H1 (cell line): ENCODE measurements around the gene UVRAG. TPM values are rescaled to one million over a fixed set of nuclear protein-coding genes. Genes with fewer than 3 reads are reported as not detected.

Source experiments
- ASH2L ChIP-seq: fragments of 200-600, 300-600 bp; sonication (generic); IDR thresholded peaks from one replicate; pipeline ENCODE4 v1.7.1; 2017; ENCODE audit warnings: low read length
- CBX5 ChIP-seq: fragments of 300-800, 300-1000 bp; sonication (generic); IDR thresholded peaks from 2 replicates; pipeline ENCODE4 v1.7.1; 2016; ENCODE audit warnings: antibody characterized with exemption, low read length, low read depth
- CTBP2 ChIP-seq: IDR thresholded peaks from 2 replicates; pipeline ENCODE4 v1.7.0; 2011; ENCODE audit warnings: borderline replicate concordance, mild to moderate bottlenecking, moderate library complexity, mixed read lengths, low read length; ENCODE audit not compliant: insufficient read depth, insufficient read length
- PHF8 ChIP-seq: fragments of 200-600 bp; sonication (generic); conservative IDR thresholded peaks from 2 replicates; pipeline ENCODE4 v1.7.1; 2012; ENCODE audit warnings: low read depth, mild to moderate bottlenecking, inconsistent platforms, low read length, moderate library complexity
- RBBP5 ChIP-seq: IDR thresholded peaks from 2 replicates; pipeline ENCODE4 v1.7.1; 2012; ENCODE audit warnings: low read depth, mild to moderate bottlenecking, inconsistent platforms, low read length, moderate library complexity, borderline replicate concordance
- SAP30 ChIP-seq: fragments of 300-600 bp; sonication (generic); IDR thresholded peaks from 2 replicates; pipeline ENCODE4 v1.7.1; 2012; ENCODE audit warnings: low read length, moderate library complexity, mild to moderate bottlenecking, inconsistent platforms; ENCODE audit not compliant: insufficient read depth, insufficient replicate concordance
- TBP ChIP-seq: IDR thresholded peaks from 2 replicates; pipeline ENCODE4 v1.6.1; 2011; ENCODE audit warnings: low read depth, low read length, improper control_type of control experiment
- polyA plus RNA-seq, 7 experiments: library from polyadenylated mRNA; depleted of rRNA in 3 of 7; stranded (reverse) in 5 of 7; unstranded in 2 of 7; fragments of >200 nt in 5 of 7; fragments of 200-250 nt in 2 of 7; gene quantifications; 1 replicate in 5 of 7; 2 replicates in 1 of 7; 4 replicates in 1 of 7; pipeline versions ENCODE4 v1.2.1 to v1.2.3, GENCODE V29; 2011 to 2013; ENCODE audit warnings: missing spikeins in 2 of 7, mixed read lengths in 2 of 7
- total RNA-seq: library from RNA; stranded (reverse); fragmentation: NEBNext Ultra II Directional; extraction: Animal tissue kit (Norgen Biotek cat#: 25700); gene quantifications from 2 replicates; pipeline ENCODE4 v1.2.1, GENCODE V29; 2021
- TF ChIP-seq, protein P1 (sequence below): fragments of 300-600 bp; sonication (generic); IDR thresholded peaks from 2 replicates; pipeline ENCODE4 v1.7.1; 2012; ENCODE audit warnings: low read length, moderate library complexity, mild to moderate bottlenecking, inconsistent platforms; ENCODE audit not compliant: insufficient replicate concordance
- TF ChIP-seq, protein P2 (sequence below): IDR thresholded peaks from 2 replicates; pipeline ENCODE4 v1.6.1; 2011; ENCODE audit warnings: low read depth, mild to moderate bottlenecking, low read length; ENCODE audit not compliant: insufficient read depth
- TF ChIP-seq, protein P3 (sequence below): IDR thresholded peaks from 2 replicates; pipeline ENCODE4 v1.6.1; 2011; ENCODE audit warnings: low read length, improper control_type of control experiment

UVRAG gene
- total and polyA plus RNA-seq, 2 of the 8 experiments (the other 6 are each of a cell fraction or from before 2014, with no cell fraction given) = 5.5 to 14.7 TPM

GRCh38 chr11:76188873-76189272 lies 373.9 kb downstream of the UVRAG start (continued):
- TF ChIP-seq, protein P1, sequence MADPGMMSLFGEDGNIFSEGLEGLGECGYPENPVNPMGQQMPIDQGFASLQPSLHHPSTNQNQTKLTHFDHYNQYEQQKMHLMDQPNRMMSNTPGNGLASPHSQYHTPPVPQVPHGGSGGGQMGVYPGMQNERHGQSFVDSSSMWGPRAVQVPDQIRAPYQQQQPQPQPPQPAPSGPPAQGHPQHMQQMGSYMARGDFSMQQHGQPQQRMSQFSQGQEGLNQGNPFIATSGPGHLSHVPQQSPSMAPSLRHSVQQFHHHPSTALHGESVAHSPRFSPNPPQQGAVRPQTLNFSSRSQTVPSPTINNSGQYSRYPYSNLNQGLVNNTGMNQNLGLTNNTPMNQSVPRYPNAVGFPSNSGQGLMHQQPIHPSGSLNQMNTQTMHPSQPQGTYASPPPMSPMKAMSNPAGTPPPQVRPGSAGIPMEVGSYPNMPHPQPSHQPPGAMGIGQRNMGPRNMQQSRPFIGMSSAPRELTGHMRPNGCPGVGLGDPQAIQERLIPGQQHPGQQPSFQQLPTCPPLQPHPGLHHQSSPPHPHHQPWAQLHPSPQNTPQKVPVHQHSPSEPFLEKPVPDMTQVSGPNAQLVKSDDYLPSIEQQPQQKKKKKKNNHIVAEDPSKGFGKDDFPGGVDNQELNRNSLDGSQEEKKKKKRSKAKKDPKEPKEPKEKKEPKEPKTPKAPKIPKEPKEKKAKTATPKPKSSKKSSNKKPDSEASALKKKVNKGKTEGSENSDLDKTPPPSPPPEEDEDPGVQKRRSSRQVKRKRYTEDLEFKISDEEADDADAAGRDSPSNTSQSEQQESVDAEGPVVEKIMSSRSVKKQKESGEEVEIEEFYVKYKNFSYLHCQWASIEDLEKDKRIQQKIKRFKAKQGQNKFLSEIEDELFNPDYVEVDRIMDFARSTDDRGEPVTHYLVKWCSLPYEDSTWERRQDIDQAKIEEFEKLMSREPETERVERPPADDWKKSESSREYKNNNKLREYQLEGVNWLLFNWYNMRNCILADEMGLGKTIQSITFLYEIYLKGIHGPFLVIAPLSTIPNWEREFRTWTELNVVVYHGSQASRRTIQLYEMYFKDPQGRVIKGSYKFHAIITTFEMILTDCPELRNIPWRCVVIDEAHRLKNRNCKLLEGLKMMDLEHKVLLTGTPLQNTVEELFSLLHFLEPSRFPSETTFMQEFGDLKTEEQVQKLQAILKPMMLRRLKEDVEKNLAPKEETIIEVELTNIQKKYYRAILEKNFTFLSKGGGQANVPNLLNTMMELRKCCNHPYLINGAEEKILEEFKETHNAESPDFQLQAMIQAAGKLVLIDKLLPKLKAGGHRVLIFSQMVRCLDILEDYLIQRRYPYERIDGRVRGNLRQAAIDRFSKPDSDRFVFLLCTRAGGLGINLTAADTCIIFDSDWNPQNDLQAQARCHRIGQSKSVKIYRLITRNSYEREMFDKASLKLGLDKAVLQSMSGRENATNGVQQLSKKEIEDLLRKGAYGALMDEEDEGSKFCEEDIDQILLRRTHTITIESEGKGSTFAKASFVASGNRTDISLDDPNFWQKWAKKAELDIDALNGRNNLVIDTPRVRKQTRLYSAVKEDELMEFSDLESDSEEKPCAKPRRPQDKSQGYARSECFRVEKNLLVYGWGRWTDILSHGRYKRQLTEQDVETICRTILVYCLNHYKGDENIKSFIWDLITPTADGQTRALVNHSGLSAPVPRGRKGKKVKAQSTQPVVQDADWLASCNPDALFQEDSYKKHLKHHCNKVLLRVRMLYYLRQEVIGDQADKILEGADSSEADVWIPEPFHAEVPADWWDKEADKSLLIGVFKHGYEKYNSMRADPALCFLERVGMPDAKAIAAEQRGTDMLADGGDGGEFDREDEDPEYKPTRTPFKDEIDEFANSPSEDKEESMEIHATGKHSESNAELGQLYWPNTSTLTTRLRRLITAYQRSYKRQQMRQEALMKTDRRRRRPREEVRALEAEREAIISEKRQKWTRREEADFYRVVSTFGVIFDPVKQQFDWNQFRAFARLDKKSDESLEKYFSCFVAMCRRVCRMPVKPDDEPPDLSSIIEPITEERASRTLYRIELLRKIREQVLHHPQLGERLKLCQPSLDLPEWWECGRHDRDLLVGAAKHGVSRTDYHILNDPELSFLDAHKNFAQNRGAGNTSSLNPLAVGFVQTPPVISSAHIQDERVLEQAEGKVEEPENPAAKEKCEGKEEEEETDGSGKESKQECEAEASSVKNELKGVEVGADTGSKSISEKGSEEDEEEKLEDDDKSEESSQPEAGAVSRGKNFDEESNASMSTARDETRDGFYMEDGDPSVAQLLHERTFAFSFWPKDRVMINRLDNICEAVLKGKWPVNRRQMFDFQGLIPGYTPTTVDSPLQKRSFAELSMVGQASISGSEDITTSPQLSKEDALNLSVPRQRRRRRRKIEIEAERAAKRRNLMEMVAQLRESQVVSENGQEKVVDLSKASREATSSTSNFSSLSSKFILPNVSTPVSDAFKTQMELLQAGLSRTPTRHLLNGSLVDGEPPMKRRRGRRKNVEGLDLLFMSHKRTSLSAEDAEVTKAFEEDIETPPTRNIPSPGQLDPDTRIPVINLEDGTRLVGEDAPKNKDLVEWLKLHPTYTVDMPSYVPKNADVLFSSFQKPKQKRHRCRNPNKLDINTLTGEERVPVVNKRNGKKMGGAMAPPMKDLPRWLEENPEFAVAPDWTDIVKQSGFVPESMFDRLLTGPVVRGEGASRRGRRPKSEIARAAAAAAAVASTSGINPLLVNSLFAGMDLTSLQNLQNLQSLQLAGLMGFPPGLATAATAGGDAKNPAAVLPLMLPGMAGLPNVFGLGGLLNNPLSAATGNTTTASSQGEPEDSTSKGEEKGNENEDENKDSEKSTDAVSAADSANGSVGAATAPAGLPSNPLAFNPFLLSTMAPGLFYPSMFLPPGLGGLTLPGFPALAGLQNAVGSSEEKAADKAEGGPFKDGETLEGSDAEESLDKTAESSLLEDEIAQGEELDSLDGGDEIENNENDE = no peak
- TF ChIP-seq, protein P2, sequence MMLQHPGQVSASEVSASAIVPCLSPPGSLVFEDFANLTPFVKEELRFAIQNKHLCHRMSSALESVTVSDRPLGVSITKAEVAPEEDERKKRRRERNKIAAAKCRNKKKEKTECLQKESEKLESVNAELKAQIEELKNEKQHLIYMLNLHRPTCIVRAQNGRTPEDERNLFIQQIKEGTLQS = no peak
- no peak for TF ChIP-seq ASH2L
- TF ChIP-seq CBX5 = no peak
- TF ChIP-seq, protein P3, sequence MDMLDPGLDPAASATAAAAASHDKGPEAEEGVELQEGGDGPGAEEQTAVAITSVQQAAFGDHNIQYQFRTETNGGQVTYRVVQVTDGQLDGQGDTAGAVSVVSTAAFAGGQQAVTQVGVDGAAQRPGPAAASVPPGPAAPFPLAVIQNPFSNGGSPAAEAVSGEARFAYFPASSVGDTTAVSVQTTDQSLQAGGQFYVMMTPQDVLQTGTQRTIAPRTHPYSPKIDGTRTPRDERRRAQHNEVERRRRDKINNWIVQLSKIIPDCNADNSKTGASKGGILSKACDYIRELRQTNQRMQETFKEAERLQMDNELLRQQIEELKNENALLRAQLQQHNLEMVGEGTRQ = no peak
- no peak for TF ChIP-seq SAP30
- no peak for TF ChIP-seq CTBP2
- no peak for TF ChIP-seq PHF8
- no peak for TF ChIP-seq TBP
- TF ChIP-seq RBBP5 = no peak
